PC-3 (cell line): Measurements from ENCODE around the gene MS4A18. TPM values are rescaled to one million over a fixed set of nuclear protein-coding genes. Genes with fewer than 3 reads are reported as not detected.

Source experiments
- ATAC-seq: fragments of 200-7000 bp; cut with Tn5 transposase; 2 replicates; pipeline ENCODE4 v1.9.1; 2020; ENCODE audit warnings: mild to moderate bottlenecking, moderate library complexity
- BruUV-seq: library from RNA; stranded (reverse); fragments of 400-500 nt; replicated peaks from 2 replicates; lab custom pipeline; 2021; lab: Mats Ljungman, UMichigan
- CTCF ChIA-PET: fragments of 300-600 bp; sonication (Branson Sonifier 250); formaldehyde crosslinking; loops from one replicate; lab custom pipeline; 2022; ENCODE audit warnings: antibody characterized with exemption; lab: Charles Lee
- POLR2A ChIA-PET: fragments of 300-600 bp; sonication (Branson Sonifier 250); formaldehyde crosslinking; loops from one replicate; lab custom pipeline; 2022; ENCODE audit warnings: antibody characterized with exemption; ENCODE audit not compliant: unreplicated experiment; lab: Charles Lee
- DNase-seq: peaks from one replicate; pipeline ENCODE4 v3.0.0-alpha.2; 2015
- H2AFZ ChIP-seq: fragments of 300-600 bp; sonication (generic); 2 replicates; pipeline ENCODE4 v1.6.0; 2016; ENCODE audit warnings: antibody characterized with exemption, low read length
- H3F3A ChIP-seq: fragments of 300-600 bp; sonication (generic); one replicate; pipeline ENCODE4 v1.6.0; 2017; ENCODE audit warnings: antibody characterized with exemption, low read length, control low read depth, mild to moderate bottlenecking; ENCODE audit not compliant: unreplicated experiment
- H3K27ac ChIP-seq: fragments of 300-600 bp; sonication (generic); 2 replicates; pipeline ENCODE4 v1.5.1; 2016; ENCODE audit warnings: mild to moderate bottlenecking, low read length
- H3K27me3 ChIP-seq: fragments of 300-600 bp; sonication (generic); 2 replicates; pipeline ENCODE4 v1.6.1; 2016; ENCODE audit warnings: low read length, mixed read lengths
- H3K36me3 ChIP-seq: fragments of 300-600 bp; sonication (generic); 2 replicates; pipeline ENCODE4 v1.6.1; 2016; ENCODE audit warnings: low read depth, mixed run types, low read length, mixed read lengths
- H3K4me1 ChIP-seq: fragments of 300-600 bp; sonication (generic); 2 replicates; pipeline ENCODE4 v1.5.1; 2016; ENCODE audit warnings: low read length; ENCODE audit not compliant: insufficient read depth
- H3K4me2 ChIP-seq: fragments of 300-600 bp; sonication (generic); 2 replicates; pipeline ENCODE4 v1.6.0; 2016; ENCODE audit warnings: low read length
- H3K4me3 ChIP-seq: fragments of 300-600 bp; sonication (generic); 2 replicates; pipeline ENCODE4 v1.5.1; 2016; ENCODE audit warnings: mild to moderate bottlenecking, low read length, mixed read lengths
- H3K79me2 ChIP-seq: fragments of 300-600 bp; sonication (generic); 2 replicates; pipeline ENCODE4 v1.6.1; 2017; ENCODE audit warnings: low read length, mixed read lengths
- H3K9ac ChIP-seq: fragments of 300-600 bp; sonication (generic); 2 replicates; pipeline ENCODE4 v1.6.0; 2016; ENCODE audit warnings: mild to moderate bottlenecking, low read length
- H3K9me2 ChIP-seq: fragments of 300-600 bp; sonication (generic); replicated peaks from 2 replicates; pipeline ENCODE4 v1.6.1; 2016; ENCODE audit warnings: mixed run types, low read length, mixed read lengths
- H3K9me3 ChIP-seq: fragments of 300-600 bp; sonication (generic); 2 replicates; pipeline ENCODE4 v1.6.1; 2016; ENCODE audit warnings: low read length, mixed read lengths
- H4K20me1 ChIP-seq: fragments of 300-600 bp; sonication (generic); 2 replicates; pipeline ENCODE4 v1.6.1; 2016; ENCODE audit warnings: low read length, mixed read lengths
- CTCF ChIP-seq: fragments of 300-600 bp; sonication (generic); conservative IDR thresholded peaks from 2 replicates; pipeline ENCODE4 v1.5.1; 2017; ENCODE audit warnings: antibody characterized with exemption, low read depth, mild to moderate bottlenecking, low read length
- EZH2 ChIP-seq: fragments of 300-600 bp; sonication (generic); IDR thresholded peaks from one replicate; pipeline ENCODE4 v1.6.1; 2017; ENCODE audit warnings: antibody characterized with exemption, mild to moderate bottlenecking, low read length; ENCODE audit not compliant: unreplicated experiment
- EZH2phosphoT487 ChIP-seq: fragments of 300-600 bp; sonication (generic); IDR thresholded peaks from 2 replicates; pipeline ENCODE4 v1.6.1; 2018; ENCODE audit warnings: mild to moderate bottlenecking, antibody characterized with exemption, low read length, borderline replicate concordance
- intact Hi-C: fragments of 100-400 bp; cut with micrococcal nuclease; formaldehyde crosslinking; loops from 2 replicates; pipeline ENCODE4 v1.9.0; 2023
- total RNA-seq: library from RNA; depleted of rRNA; stranded (reverse); fragments of >200 nt; gene quantifications from 2 replicates; pipeline ENCODE4 v1.2.3, GENCODE V29; 2014

MS4A18 gene
- total RNA-seq, 1 experiment from 2014 or later: not detected

- DNase-seq: no peak
- no peaks in the 10 kb centered on the region for H3F3A ChIP-seq
- TF ChIP-seq EZH2phosphoT487: no peak
- ChIA-PET POLR2A (no interaction called here), CTCF (no interaction called here)
- ATAC-seq: no peak
- intact Hi-C loops: no loop called here
- no peaks in the 10 kb centered on the region for H4K20me1 ChIP-seq
- no TSS peak for BruUV-seq
- no peaks in the 10 kb centered on the region for H3K9me3 ChIP-seq
- H3K9ac ChIP-seq: no peak overlapping the region
- H3K27ac ChIP-seq: no peak overlapping the region
- H3K27me3 ChIP-seq: no peaks in the 10 kb centered on the region
- no peaks in the 10 kb centered on the region for H3K79me2 ChIP-seq
- H3K4me2 ChIP-seq: no peak overlapping the region
- H2AFZ ChIP-seq: no peak overlapping the region
- H3K36me3 ChIP-seq: no peaks in the 10 kb centered on the region
- H3K9me2 ChIP-seq: no peaks in the 10 kb centered on the region
- H3K4me1 ChIP-seq: peaks cover 10% of the 10 kb centered on the region; the same call in 1 of the 2 replicates
- no peak overlapping the region for H3K4me3 ChIP-seq
Measured at GRCh38 chr11:60783141-60783484, 58.6 kb downstream of the MS4A18 start.

- TF ChIP-seq EZH2 (no peak), CTCF (no peak), EZH2phosphoT487 (no peak)
- BruUV-seq: no TSS peak
Measured at GRCh38 chr11:60783911-60784310, 59.4 kb downstream of the MS4A18 start.

GRCh38 chr11:60785136-60785535, 60.6 kb downstream of the MS4A18 start, which contains the start of gene MS4A10:
Gene MS4A10, plus strand, starts transcription at chr11:60785333. Its CDS starts 5,003 bp downstream, at chr11:60790336.
- Histone ChIP-seq H3K4me2 (no peak within 1 kb of the TSS), H3K9me2 (no peaks in the 10 kb centered on the region), H2AFZ (no peak within 1 kb of the TSS), H4K20me1 (no peaks in the 10 kb centered on the region), H3K4me3 (no peak within 1 kb of the TSS), H3F3A (no peaks in the 10 kb centered on the region), H3K4me1 (peaks cover 10% of the 10 kb centered on the region; the same call in 1 of the 2 replicates), H3K9me3 (no peaks in the 10 kb centered on the region), H3K27me3 (no peaks in the 10 kb centered on the region), H3K9ac (no peak within 1 kb of the TSS), H3K27ac (no peak within 1 kb of the TSS), H3K79me2 (no peaks in the 10 kb centered on the region), H3K36me3 (no peaks in the 10 kb centered on the region)
- ChIA-PET POLR2A (no interaction called here), CTCF (no interaction called here)
- no peak for TF ChIP-seq CTCF
- no peak for TF ChIP-seq EZH2
- no peak for TF ChIP-seq EZH2phosphoT487
- no TSS peak for BruUV-seq
- DNase-seq: no peak
- ATAC-seq: no peak
- intact Hi-C loops: no loop called here

More at GRCh38 chr11:60783911-60784310, 59.4 kb downstream of the MS4A18 start:
- Histone ChIP-seq H3K4me1 (peaks cover 10% of the 10 kb centered on the region; the same call in 1 of the 2 replicates), H3F3A (no peaks in the 10 kb centered on the region), H3K79me2 (no peaks in the 10 kb centered on the region), H3K9me2 (no peaks in the 10 kb centered on the region), H2AFZ (no peak overlapping the region), H3K4me2 (no peak overlapping the region), H3K9ac (no peak overlapping the region), H3K27me3 (no peaks in the 10 kb centered on the region), H3K4me3 (no peak overlapping the region), H4K20me1 (no peaks in the 10 kb centered on the region), H3K27ac (no peak overlapping the region), H3K9me3 (no peaks in the 10 kb centered on the region), H3K36me3 (no peaks in the 10 kb centered on the region)
- ChIA-PET POLR2A (no interaction called here), CTCF (interaction anchor here (0.5 kb wide), 2 partner anchors 21 to 39 kb away, joined by 4 read pairs; no protein-coding TSS in a partner anchor)
- DNase-seq: no peak
- no peak for ATAC-seq
- intact Hi-C loops: no loop called here
